ENCODE data around the gene USP25. TPM values are rescaled to one million over a fixed set of nuclear protein-coding genes. Genes with fewer than 3 reads are reported as not detected.

Gene USP25
- polyA plus RNA-seq, 1 donor (not counting 4 experiments of a cell fraction or from before 2014, with no cell fraction given), result 17.8 TPM

GRCh38 chr21:15687208-15687607 is 42.6 kb upstream of the USP25 start:
- Histone ChIP-seq H3K36me3 (ENCODE audit: control insufficient read depth in 2 of 2, extremely low read depth in 1 of 2, insufficient read depth in 2 of 2, low read length in 2 of 2) (no peaks in the 10 kb centered on the region), H3K9ac (ENCODE audit: control insufficient read depth, extremely low read depth, insufficient read depth, low read length) (no peak overlapping the region), H2AFZ (ENCODE audit: control insufficient read depth, low read length) (no peak overlapping the region), H3K4me2 (ENCODE audit: control insufficient read depth, extremely low read depth, insufficient read depth, low read depth, low read length) (no peak overlapping the region), H4K20me1 (ENCODE audit: control insufficient read depth, extremely low read depth, insufficient read depth, low read length) (no peaks in the 10 kb centered on the region), H3K9me1 (ENCODE audit: control insufficient read depth, extremely low read depth, insufficient read depth, low read length) (no peaks in the 10 kb centered on the region), H3K4me1 (ENCODE audit: control insufficient read depth, extremely low read depth, insufficient read depth, low read length) (peaks cover 11% of the 10 kb centered on the region), H3K9me3 (ENCODE audit: control insufficient read depth, low read depth, low read length) (no peaks in the 10 kb centered on the region), H3K27me3 (ENCODE audit: control insufficient read depth, extremely low read depth, insufficient read depth, low read length) (no peaks in the 10 kb centered on the region), H3K4me3 (ENCODE audit: control insufficient read depth in 2 of 3, extremely low read depth in 1 of 3, insufficient read depth in 2 of 3, low read depth in 1 of 3, low read length in 3 of 3) (no peak overlapping the region), H3K79me2 (ENCODE audit: control insufficient read depth, insufficient read depth, low read length) (no peaks in the 10 kb centered on the region), H3K27ac (ENCODE audit: control insufficient read depth, insufficient read depth, low read length) (no peak overlapping the region)
- TF ChIP-seq CTCF (optimal IDR thresholded peaks at IDR 0.05 in 1 of 3, IDR thresholded peaks at IDR 0.05 in 1 of 3, conservative IDR thresholded peaks at IDR 0.05 in 1 of 3; ENCODE audit: extremely low read depth in 1 of 3, insufficient read depth in 2 of 3, low read length in 3 of 3) (no peak), EZH2 (IDR thresholded peaks at IDR 0.05; ENCODE audit: low read length) (no peak)
- FAIRE-seq (no peak), DNase-seq (ENCODE audit: low read depth, low spot score) (no peak)
- dilution Hi-C loops (cut with MboI; ENCODE audit: extremely low pct_ligation_motif_present, low sequenced_read_pairs), result no loop called here

GRCh38 chr21:15688016-15688415 is 41.8 kb upstream of the USP25 start:
- FAIRE-seq, result no peak
- DNase-seq (ENCODE audit: low read depth, low spot score), result no peak
- H4K20me1 ChIP-seq (ENCODE audit: control insufficient read depth, extremely low read depth, insufficient read depth, low read length), result no peaks in the 10 kb centered on the region
- H3K79me2 ChIP-seq (ENCODE audit: control insufficient read depth, insufficient read depth, low read length), result no peaks in the 10 kb centered on the region
- H3K36me3 ChIP-seq (ENCODE audit: control insufficient read depth in 2 of 2, extremely low read depth in 1 of 2, insufficient read depth in 2 of 2, low read length in 2 of 2), result no peaks in the 10 kb centered on the region
- TF ChIP-seq CTCF (optimal IDR thresholded peaks at IDR 0.05 in 1 of 3, IDR thresholded peaks at IDR 0.05 in 1 of 3, conservative IDR thresholded peaks at IDR 0.05 in 1 of 3; ENCODE audit: extremely low read depth in 1 of 3, insufficient read depth in 2 of 3, low read length in 3 of 3), result no peak
- TF ChIP-seq EZH2 (IDR thresholded peaks at IDR 0.05; ENCODE audit: low read length), result no peak
- no peaks in the 10 kb centered on the region for H3K9me1 ChIP-seq (ENCODE audit: control insufficient read depth, extremely low read depth, insufficient read depth, low read length)
- no peaks in the 10 kb centered on the region for H3K9me3 ChIP-seq (ENCODE audit: control insufficient read depth, low read depth, low read length)
- no peak overlapping the region for H3K4me3 ChIP-seq (ENCODE audit: control insufficient read depth in 2 of 3, extremely low read depth in 1 of 3, insufficient read depth in 2 of 3, low read depth in 1 of 3, low read length in 3 of 3)
- no peak overlapping the region for H3K27ac ChIP-seq (ENCODE audit: control insufficient read depth, insufficient read depth, low read length)
- H2AFZ ChIP-seq (ENCODE audit: control insufficient read depth, low read length), result no peak overlapping the region
- H3K27me3 ChIP-seq (ENCODE audit: control insufficient read depth, extremely low read depth, insufficient read depth, low read length), result no peaks in the 10 kb centered on the region
- H3K4me1 ChIP-seq (ENCODE audit: control insufficient read depth, extremely low read depth, insufficient read depth, low read length), result peaks cover 3% of the 10 kb centered on the region
- H3K4me2 ChIP-seq (ENCODE audit: control insufficient read depth, extremely low read depth, insufficient read depth, low read depth, low read length), result no peak overlapping the region
- dilution Hi-C loops (cut with MboI; ENCODE audit: extremely low pct_ligation_motif_present, low sequenced_read_pairs), result no loop called here
- H3K9ac ChIP-seq (ENCODE audit: control insufficient read depth, extremely low read depth, insufficient read depth, low read length), result no peak overlapping the region
